A673 (cell line): ENCODE results near the gene NR1H2. TPM values are rescaled to one million over a fixed set of nuclear protein-coding genes. Genes with fewer than 3 reads are reported as not detected.

Source experiments
- BruUV-seq: library from RNA; stranded (reverse); fragments of 400-500 nt; replicated peaks from 2 replicates; lab custom pipeline; 2021; lab: Mats Ljungman, UMichigan
- CTCF ChIA-PET: fragments of 300-600 bp; sonication (Branson Sonifier 250); formaldehyde crosslinking; loops from one replicate; lab custom pipeline; 2022; ENCODE audit warnings: antibody characterized with exemption; lab: Charles Lee
- POLR2A ChIA-PET: fragments of 300-600 bp; sonication (Branson Sonifier 250); formaldehyde crosslinking; loops from one replicate; lab custom pipeline; 2022; ENCODE audit warnings: antibody characterized with exemption; ENCODE audit not compliant: low non-redundant PET; lab: Charles Lee
- DNase-seq: peaks from one replicate; pipeline ENCODE4 v3.0.0-alpha.2; 2015; ENCODE audit warnings: low spot score
- H3K27ac ChIP-seq: fragments of 200-600 bp; sonication (generic); 2 replicates; pipeline ENCODE4 v1.5.1; 2016; ENCODE audit warnings: mixed run types, low read depth, mild to moderate bottlenecking, mixed read lengths, antibody characterized with exemption, low read length; ENCODE audit not compliant: poor library complexity, severe bottlenecking
- H3K27me3 ChIP-seq: fragments of 200-600 bp; sonication (generic); replicated peaks from 2 replicates; pipeline ENCODE4 v1.6.1; 2017; ENCODE audit warnings: mixed run types, low read depth, mild to moderate bottlenecking, mixed read lengths, antibody characterized with exemption, low read length; ENCODE audit not compliant: insufficient read depth, poor library complexity
- H3K36me3 ChIP-seq: fragments of 200-600 bp; sonication (generic); 2 replicates; pipeline ENCODE4 v1.6.1; 2016; ENCODE audit warnings: mixed run types, mild to moderate bottlenecking, mixed read lengths, antibody characterized with exemption, low read length; ENCODE audit not compliant: insufficient read depth, poor library complexity, severe bottlenecking
- H3K4me1 ChIP-seq: fragments of 200-600 bp; sonication (generic); 2 replicates; pipeline ENCODE4 v1.6.1; 2017; ENCODE audit warnings: mixed run types, mild to moderate bottlenecking, mixed read lengths, antibody characterized with exemption, low read length; ENCODE audit not compliant: insufficient read depth, poor library complexity, severe bottlenecking
- H3K4me3 ChIP-seq: fragments of 200-600 bp; sonication (generic); 2 replicates; pipeline ENCODE4 v1.5.1; 2016; ENCODE audit warnings: low read depth, mixed run types, mild to moderate bottlenecking, mixed read lengths, low read length; ENCODE audit not compliant: poor library complexity, severe bottlenecking
- H3K9me3 ChIP-seq: fragments of 200-600 bp; sonication (generic); 2 replicates; pipeline ENCODE4 v1.6.1; 2016; ENCODE audit warnings: mixed run types, low read depth, mild to moderate bottlenecking, mixed read lengths, antibody characterized with exemption, low read length; ENCODE audit not compliant: poor library complexity, severe bottlenecking
- CTCF ChIP-seq: fragments of 300-800, 200-600 bp; sonication (generic); conservative IDR thresholded peaks from 2 replicates; pipeline ENCODE4 v1.5.1; 2017; ENCODE audit warnings: low read depth, mild to moderate bottlenecking, antibody characterized with exemption, low read length, moderate library complexity, mixed read lengths
- EZH2 ChIP-seq: fragments of 200-600 bp; sonication (generic); IDR thresholded peaks from 2 replicates; pipeline ENCODE4 v1.6.1; 2017; ENCODE audit warnings: borderline replicate concordance, low read depth, mild to moderate bottlenecking, mixed read lengths, antibody characterized with exemption, low read length; ENCODE audit not compliant: poor library complexity, severe bottlenecking
- intact Hi-C: fragments of 100-400 bp; cut with micrococcal nuclease; formaldehyde crosslinking; loops from one replicate; pipeline ENCODE4 v1.10.0; 2022; ENCODE audit not compliant: unreplicated experiment
- total RNA-seq: library from RNA; stranded (reverse); gene quantifications from 2 replicates; pipeline ENCODE4 v1.2.3, GENCODE V29; 2021

Gene NR1H2
- total RNA-seq, 1 experiment from 2014 or later = 42.7 TPM

GRCh38 chr19:50409347-50409746 is 33.1 kb downstream of the NR1H2 start:
- H3K4me1 ChIP-seq = no peaks in the 10 kb centered on the region
- H3K4me3 ChIP-seq = no peak overlapping the region
- intact Hi-C loops = no loop called here
- TF ChIP-seq CTCF (no peak), EZH2 (no peak)
- BruUV-seq = no TSS peak
- ChIA-PET CTCF (no interaction called here), POLR2A (no interaction called here)
- H3K9me3 ChIP-seq = no peaks in the 10 kb centered on the region
- no peak overlapping the region for H3K27ac ChIP-seq
- H3K36me3 ChIP-seq = peaks cover 36% of the 10 kb centered on the region
- DNase-seq = no peak
- H3K27me3 ChIP-seq = no peaks in the 10 kb centered on the region

- POLR2A ChIA-PET = no interaction called here
- CTCF ChIA-PET = interaction anchor here (0.6 kb wide), 1 partner anchor 12 kb away, joined by 9 read pairs; no protein-coding TSS in a partner anchor
- no TSS peak for BruUV-seq
These were observed 33.9 kb downstream of the NR1H2 start for GRCh38 chr19:50410109-50410508.

GRCh38 chr19:50412419-50412818 is 36.2 kb downstream of the NR1H2 start:
- Histone ChIP-seq H3K27ac (no peak overlapping the region), H3K4me1 (no peaks in the 10 kb centered on the region), H3K27me3 (no peaks in the 10 kb centered on the region), H3K9me3 (no peaks in the 10 kb centered on the region), H3K4me3 (no peak overlapping the region), H3K36me3 (peaks cover 22% of the 10 kb centered on the region)
- ChIA-PET CTCF (no interaction called here), POLR2A (no interaction called here)
- TF ChIP-seq CTCF (no peak), EZH2 (no peak)
- intact Hi-C loops = no loop called here
- BruUV-seq = no TSS peak
- no peak for DNase-seq

More at GRCh38 chr19:50410109-50410508, 33.9 kb downstream of the NR1H2 start:
- DNase-seq = no peak
- no peak for TF ChIP-seq EZH2
- TF ChIP-seq CTCF = no peak
- Histone ChIP-seq H3K27me3 (no peaks in the 10 kb centered on the region), H3K4me3 (no peak overlapping the region), H3K9me3 (no peaks in the 10 kb centered on the region), H3K27ac (no peak overlapping the region), H3K4me1 (no peaks in the 10 kb centered on the region), H3K36me3 (peaks cover 36% of the 10 kb centered on the region)
- intact Hi-C loops = no loop called here
